ENCODE measurements around the gene XKRX.

DNA sequence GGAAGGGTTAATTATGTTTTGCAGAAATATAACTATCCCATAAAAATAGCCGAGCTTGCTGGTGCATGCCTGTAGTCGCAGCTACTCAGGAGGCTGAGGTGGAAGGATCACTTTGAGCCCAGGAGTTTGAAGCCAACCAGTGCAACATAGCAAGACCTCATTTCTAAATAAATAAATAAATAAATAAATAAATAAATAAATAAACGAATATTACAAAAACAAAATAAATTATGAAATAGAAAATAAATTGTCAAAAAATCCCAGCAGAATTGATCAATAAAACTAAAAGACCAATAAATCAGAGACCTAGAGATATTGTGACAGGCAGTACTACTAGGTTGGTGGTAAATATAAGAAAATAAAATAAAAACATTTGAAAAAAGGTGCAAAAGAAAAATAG lies 34.1 kb upstream of the XKRX start:
- TF ChIP-seq CTCF (IDR thresholded peaks at IDR 0.05) (no peak), POLR2AphosphoS5 (IDR thresholded peaks at IDR 0.05) (no peak), POLR2A (IDR thresholded peaks at IDR 0.05) (no peak)

All from breast epithelium (tissue), 3 donors.